ENCODE data around the gene MAML3.

Gene MAML3

DNA sequence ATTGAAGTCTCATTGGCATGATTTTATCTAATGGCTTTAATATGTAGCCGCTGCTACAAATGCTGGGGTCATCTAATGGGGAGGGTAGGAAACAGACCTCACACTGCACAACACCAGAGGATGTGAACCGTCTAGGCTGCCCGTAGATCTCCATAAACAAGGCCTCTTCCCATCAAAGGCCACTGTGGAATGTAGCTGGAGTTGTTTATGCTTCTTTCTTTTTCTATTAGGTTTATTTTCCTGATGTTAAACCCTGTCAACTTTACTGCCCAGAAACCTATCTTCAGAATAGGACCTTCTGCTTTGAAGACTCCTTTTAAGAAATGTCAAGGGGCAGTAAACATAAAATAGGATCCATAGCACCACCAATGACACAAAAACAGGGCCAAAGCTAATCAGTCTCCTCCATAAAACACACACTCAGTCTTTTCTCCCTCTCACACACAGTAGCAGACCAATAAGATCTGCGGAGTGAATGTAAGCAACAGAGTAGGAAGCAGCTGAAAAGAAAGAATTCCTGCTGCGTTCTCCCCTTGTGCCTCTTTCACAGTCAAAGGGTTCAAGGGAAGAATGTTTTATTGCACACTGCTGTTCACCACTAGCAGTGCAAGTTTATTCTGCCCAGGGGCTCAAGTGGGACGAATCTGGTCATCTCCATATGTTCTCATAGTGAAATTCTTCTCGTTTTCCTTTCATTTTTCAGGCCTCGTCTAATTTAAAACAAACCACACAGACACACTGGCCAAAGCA is 72.2 kb downstream of the MAML3 start:
- no peak for DNase-seq (ENCODE audit: low read depth in 2 of 2)
- no peak overlapping the region for H3K4me3 ChIP-seq (replicated peaks in 1 of 2; ENCODE audit: low read depth in 2 of 2, low read length in 2 of 2)
- TF ChIP-seq CTCF (IDR thresholded peaks at IDR 0.05; ENCODE audit: low read depth, low read length) = no peak

DNA sequence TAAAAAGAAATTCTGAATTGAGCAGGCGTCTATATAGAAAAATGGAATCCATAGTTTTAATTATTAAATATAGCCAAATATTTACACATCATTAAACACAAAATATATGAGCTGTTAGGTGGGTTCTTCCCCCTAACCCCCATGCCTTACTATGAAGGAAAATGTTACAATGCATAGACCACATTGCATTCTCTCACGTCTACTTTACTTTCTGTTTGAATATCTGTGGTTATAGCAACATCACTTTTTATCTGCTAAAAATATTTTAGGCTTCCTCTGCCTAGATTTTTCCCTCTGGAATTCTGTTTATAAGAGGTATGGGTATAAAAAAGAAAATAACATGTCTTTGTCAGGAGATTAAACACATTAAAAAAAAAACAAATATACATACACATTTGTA is 73.1 kb downstream of the MAML3 start:
- TF ChIP-seq CTCF (IDR thresholded peaks at IDR 0.05; ENCODE audit: low read depth, low read length) = no peak
- H3K4me3 ChIP-seq (replicated peaks in 1 of 2; ENCODE audit: low read depth in 2 of 2, low read length in 2 of 2) = no peak overlapping the region
- no peak for DNase-seq (ENCODE audit: low read depth in 2 of 2)

- DNase-seq (ENCODE audit: low read depth in 2 of 2) = peak; percentile 60 to 65
- H3K4me3 ChIP-seq (replicated peaks in 1 of 2; ENCODE audit: low read depth in 2 of 2, low read length in 2 of 2) = no peak overlapping the region
- no peak for TF ChIP-seq CTCF (IDR thresholded peaks at IDR 0.05; ENCODE audit: low read depth, low read length)
Measured at GRCh38 chr4:140078366-140078765, 75.6 kb downstream of the MAML3 start.

DNA sequence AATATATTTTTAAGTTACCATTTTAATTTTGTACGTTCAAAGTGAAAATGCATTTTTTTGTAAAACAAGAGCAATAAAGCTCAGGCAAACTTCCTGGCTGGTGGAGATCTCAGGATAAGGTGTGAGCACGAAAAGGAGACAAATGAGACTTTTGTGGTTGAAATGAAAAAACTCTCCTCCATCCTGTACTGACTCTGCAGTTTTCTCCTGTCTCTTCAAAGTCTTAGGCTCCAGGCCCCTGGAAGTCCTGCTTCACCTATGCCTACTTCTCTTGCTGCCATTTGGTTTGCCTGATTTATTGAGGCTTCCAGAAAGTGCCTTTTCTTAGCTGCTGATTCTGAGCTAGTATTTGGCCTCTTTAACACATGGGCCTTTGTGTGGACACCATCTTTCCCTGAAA is 77.7 kb downstream of the MAML3 start:
- no peak for DNase-seq (ENCODE audit: low read depth in 2 of 2)
- TF ChIP-seq CTCF (IDR thresholded peaks at IDR 0.05; ENCODE audit: low read depth, low read length) = no peak
- no peak overlapping the region for H3K4me3 ChIP-seq (replicated peaks in 1 of 2; ENCODE audit: low read depth in 2 of 2, low read length in 2 of 2)

- H3K4me3 ChIP-seq (replicated peaks in 1 of 2; ENCODE audit: low read depth in 2 of 2, low read length in 2 of 2) = no peak overlapping the region
- DNase-seq (ENCODE audit: low read depth in 2 of 2) = peak; percentile 94 to 97
- TF ChIP-seq CTCF (IDR thresholded peaks at IDR 0.05; ENCODE audit: low read depth, low read length) = no peak
Measured at GRCh38 chr4:140071806-140072205, 82.2 kb downstream of the MAML3 start.

DNA sequence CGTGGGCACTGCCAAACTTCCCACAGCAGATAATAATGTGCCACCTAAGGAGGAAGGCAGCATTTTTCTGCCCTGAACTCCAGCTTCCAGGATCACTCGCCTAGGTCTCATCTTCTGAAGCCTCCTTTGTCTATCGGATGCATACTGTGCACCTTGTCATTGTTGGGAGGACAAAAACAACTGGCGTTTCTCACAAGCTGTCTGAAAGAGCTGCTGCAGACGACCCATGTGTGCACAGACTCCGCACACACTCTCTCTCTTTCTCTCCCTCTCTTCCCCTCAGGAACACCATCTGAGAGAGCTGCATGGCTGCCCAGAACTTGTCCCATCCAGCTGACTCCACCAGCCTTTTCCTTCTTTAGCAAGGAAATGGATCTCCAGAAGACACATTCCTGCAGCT is 83.0 kb downstream of the MAML3 start:
- no peak for TF ChIP-seq CTCF (IDR thresholded peaks at IDR 0.05; ENCODE audit: low read depth, low read length)
- H3K4me3 ChIP-seq (replicated peaks in 1 of 2; ENCODE audit: low read depth in 2 of 2, low read length in 2 of 2) = no peak overlapping the region
- DNase-seq (ENCODE audit: low read depth in 2 of 2) = no peak

- H3K4me3 ChIP-seq (replicated peaks in 1 of 2; ENCODE audit: low read depth in 2 of 2, low read length in 2 of 2) = no peak overlapping the region
- no peak for TF ChIP-seq CTCF (IDR thresholded peaks at IDR 0.05; ENCODE audit: low read depth, low read length)
- DNase-seq (ENCODE audit: low read depth in 2 of 2) = no peak
Measured at GRCh38 chr4:140070366-140070765, 83.6 kb downstream of the MAML3 start.
